ENCODE measurements around the gene PIK3R2.

DNA sequence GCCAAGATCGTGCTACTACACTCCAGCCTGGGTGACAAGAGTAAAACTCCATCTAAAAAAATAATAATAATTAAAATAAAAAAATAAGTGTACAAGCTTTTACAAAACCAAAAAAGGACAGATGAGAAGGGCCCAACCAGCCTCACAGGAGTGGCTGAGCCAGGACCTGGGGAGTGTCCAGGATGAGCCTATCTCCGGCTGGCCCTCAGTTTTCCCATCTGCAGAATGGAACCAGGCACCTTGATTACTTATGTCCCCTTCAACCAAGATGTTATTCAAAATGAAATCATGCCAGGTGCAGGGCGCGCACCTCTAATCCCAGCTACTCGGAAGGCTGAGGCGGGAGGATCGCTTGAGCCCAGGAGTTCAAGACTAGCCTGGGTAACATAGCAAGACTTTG, 11.1 kb downstream of the PIK3R2 start:
- TF ChIP-seq EGR1 (IDR thresholded peaks at IDR 0.05) = no peak
- TF ChIP-seq RAD21 (IDR thresholded peaks at IDR 0.05; ENCODE audit: low read depth) = no peak
- TF ChIP-seq EP300 (IDR thresholded peaks at IDR 0.05; ENCODE audit: borderline replicate concordance) = no peak
- no peak for TF ChIP-seq NFIC (IDR thresholded peaks at IDR 0.05)
